CD8-positive, alpha-beta memory T cell (primary cell): Measurements from ENCODE around the gene GPNMB. TPM values are rescaled to one million over a fixed set of nuclear protein-coding genes. Genes with fewer than 3 reads are reported as not detected.

Experiments
- polyA plus RNA-seq: library from polyadenylated mRNA; unstranded; fragments of 300-500 nt; fragmentation: Illumina TruSeq; gene quantifications from one replicate; pipeline ENCODE4 v1.2.3, GENCODE V29; 2021
- total RNA-seq, 2 experiments: library from RNA; stranded (reverse); gene quantifications; one replicate each; pipeline ENCODE4 v1.2.3, GENCODE V29; 2021

Gene GPNMB
- total and polyA plus RNA-seq, 3 experiments from 2014 or later: 7.2 to 9.4 TPM; not detected in 1

Other genes with a start within 250 kb of the GPNMB start
- gene HYCC1, start 232.6 kb upstream of the GPNMB start, total RNA-seq: 10 to 100 TPM; 29.2 to 31.0 TPM
- 11.7 TPM for gene HYCC1, start 232.6 kb upstream of the GPNMB start, polyA plus RNA-seq
- gene KLHL7, start 141.0 kb upstream of the GPNMB start, total RNA-seq: 10 to 100 TPM; 20.4 to 20.9 TPM
- 29.9 TPM for gene KLHL7, start 141.0 kb upstream of the GPNMB start, polyA plus RNA-seq
- 10 to 100 TPM; 39.5 to 40.1 TPM for gene NUP42, start 64.7 kb upstream of the GPNMB start, total RNA-seq
- 39.8 TPM for gene NUP42, start 64.7 kb upstream of the GPNMB start, polyA plus RNA-seq
- gene MALSU1, start 52.6 kb downstream of the GPNMB start, total RNA-seq: 10 to 100 TPM; 86.3 to 87.8 TPM
- gene MALSU1, start 52.6 kb downstream of the GPNMB start, polyA plus RNA-seq: 63.0 TPM
- under 1 TPM; 0.04 to 0.13 TPM for gene IGF2BP3, start 223.7 kb downstream of the GPNMB start, total RNA-seq
- 0.15 TPM for gene IGF2BP3, start 223.7 kb downstream of the GPNMB start, polyA plus RNA-seq